Measurements from ENCODE around the gene ANKRD6. TPM values are rescaled to one million over a fixed set of nuclear protein-coding genes. Genes with fewer than 3 reads are reported as not detected.

Gene ANKRD6
- total RNA-seq, 1 donor from 2014 or later = 43.5 TPM

GRCh38 chr6:89682991-89683390 is 250.0 kb downstream of the ANKRD6 start:
- Mint-ChIP-seq H3K4me1 (no peaks in the 10 kb centered on the region), H3K27me3 (ENCODE audit: low read depth) (no peaks in the 10 kb centered on the region), H3K36me3 (peaks cover 46% of the 10 kb centered on the region), H3K27ac (no peak overlapping the region), H3K9me3 (no peaks in the 10 kb centered on the region), H3K4me3 (no peak overlapping the region)
- DNase-seq (ENCODE audit: low spot score in 2 of 2, unreplicated experiment in 2 of 2) = no peak
- no peak for TF ChIP-seq CTCF (IDR thresholded peaks at IDR 0.05; ENCODE audit: unreplicated experiment)

Other genes with a start within 250 kb of the ANKRD6 start
- not detected in 3 replicates for gene GABRR1, start 215.8 kb upstream of the ANKRD6 start, total RNA-seq
- 0.75 to 1.3 TPM (median 0.87 TPM) in 3 replicates for gene GABRR2, start 117.9 kb upstream of the ANKRD6 start, total RNA-seq
- 32.2 to 35.0 TPM (median 34.2 TPM) in 3 replicates for gene UBE2J1, start 80.4 kb upstream of the ANKRD6 start, total RNA-seq
- gene RRAGD, start 20.9 kb upstream of the ANKRD6 start, total RNA-seq = 5.6 to 6.9 TPM (median 5.6 TPM) in 3 replicates
- 26.4 to 29.8 TPM (median 27.1 TPM) in 3 replicates for gene LYRM2, start 205.6 kb downstream of the ANKRD6 start, total RNA-seq